NCI-H524 (cell line): ENCODE data around the gene SBNO2.

Source experiments
- DNase-seq, 2 experiments: peaks; one replicate each; lab custom pipeline; 2025; lab: John Stamatoyannopoulos, UW

SBNO2 gene

GRCh38 chr19:1058112-1058511 lies 116.0 kb downstream of the SBNO2 start:
- DNase-seq = no peak
